Neural progenitor cell (in vitro differentiated cells): ENCODE data around the gene PDE7B. TPM values are rescaled to one million over a fixed set of nuclear protein-coding genes. Genes with fewer than 3 reads are reported as not detected.

Source experiments
- DNase-seq: peaks from one replicate; pipeline ENCODE4 v3.0.0-alpha.2; 2016; ENCODE audit warnings: low spot score
- H2AFZ ChIP-seq: fragments of 200-600 bp; sonication (generic); replicated peaks from 2 replicates; pipeline ENCODE4 v1.6.1; 2016; ENCODE audit warnings: antibody characterized with exemption
- H3F3A ChIP-seq: fragments of 200-600 bp; sonication (generic); 2 replicates; pipeline ENCODE4 v1.6.1; 2016; ENCODE audit warnings: antibody characterized with exemption, low read depth
- H3K27ac ChIP-seq: fragments of 200-600 bp; sonication (generic); 2 replicates; pipeline ENCODE4 v1.5.1; 2016; ENCODE audit warnings: mild to moderate bottlenecking
- H3K27me3 ChIP-seq: fragments of 200-600 bp; sonication (generic); 2 replicates; pipeline ENCODE4 v1.6.1; 2016; ENCODE audit warnings: mild to moderate bottlenecking, moderate library complexity
- H3K36me3 ChIP-seq: fragments of 200-600 bp; sonication (generic); 2 replicates; pipeline ENCODE4 v1.5.1; 2016
- H3K4me1 ChIP-seq: fragments of 200-600 bp; sonication (generic); 2 replicates; pipeline ENCODE4 v1.6.1; 2016; ENCODE audit warnings: mixed run types
- H3K4me2 ChIP-seq: fragments of 200-600 bp; sonication (generic); 2 replicates; pipeline ENCODE4 v1.6.1; 2016
- H3K4me3 ChIP-seq: fragments of 200-600 bp; sonication (generic); 2 replicates; pipeline ENCODE4 v1.5.1; 2016
- H3K79me2 ChIP-seq: fragments of 200-600 bp; sonication (generic); 2 replicates; pipeline ENCODE4 v1.6.1; 2016; ENCODE audit warnings: low read depth
- H3K9ac ChIP-seq: fragments of 200-600 bp; sonication (generic); 2 replicates; pipeline ENCODE4 v1.6.1; 2016
- H3K9me3 ChIP-seq: fragments of 200-600 bp; sonication (generic); 2 replicates; pipeline ENCODE4 v1.5.1; 2016; ENCODE audit warnings: low read depth
- H4K20me1 ChIP-seq: fragments of 200-600 bp; sonication (generic); 2 replicates; pipeline ENCODE4 v1.6.1; 2016; ENCODE audit warnings: low read depth
- H3K27ac Mint-ChIP-seq: 3 replicates; pipeline ENCODE4 v1.8.0; 2021; ENCODE audit warnings: mixed read lengths
- H3K27me3 Mint-ChIP-seq: 2 replicates; pipeline ENCODE4 v1.8.0; 2022; ENCODE audit warnings: low read depth, mild to moderate bottlenecking, inconsistent platforms, moderate library complexity, mixed read lengths; ENCODE audit not compliant: insufficient read depth
- H3K36me3 Mint-ChIP-seq: 3 replicates; pipeline ENCODE4 v1.8.0; 2021; ENCODE audit warnings: mixed read lengths
- H3K4me1 Mint-ChIP-seq: 3 replicates; pipeline ENCODE4 v1.8.0; 2021; ENCODE audit warnings: mixed read lengths
- H3K4me3 Mint-ChIP-seq: 3 replicates; pipeline ENCODE4 v1.8.0; 2021; ENCODE audit warnings: mild to moderate bottlenecking, moderate library complexity, mixed read lengths
- H3K9me3 Mint-ChIP-seq: 3 replicates; pipeline ENCODE4 v1.8.0; 2020; ENCODE audit warnings: mixed read lengths
- EZH2 ChIP-seq: fragments of 200-600 bp; sonication (generic); IDR thresholded peaks from 2 replicates; pipeline ENCODE4 v1.6.1; 2017; ENCODE audit warnings: antibody characterized with exemption, mild to moderate bottlenecking, moderate library complexity
- EZH2phosphoT487 ChIP-seq: fragments of 200-600 bp; sonication (generic); IDR thresholded peaks from 2 replicates; pipeline ENCODE4 v1.6.1; 2017; ENCODE audit warnings: antibody characterized with exemption
- total RNA-seq: library from RNA; depleted of rRNA; stranded (reverse); fragments of >200 nt; gene quantifications from 2 replicates; pipeline ENCODE4 v1.2.3, GENCODE V29; 2015; ENCODE audit warnings: low replicate concordance
- TF ChIP-seq, protein P1 (sequence below): fragments of 200-600 bp; sonication (generic); IDR thresholded peaks from 2 replicates; pipeline ENCODE4 v1.5.1; 2017; ENCODE audit warnings: antibody characterized with exemption, mild to moderate bottlenecking

PDE7B gene
- total RNA-seq, 1 donor from 2014 or later, result 0.04 TPM

DNA sequence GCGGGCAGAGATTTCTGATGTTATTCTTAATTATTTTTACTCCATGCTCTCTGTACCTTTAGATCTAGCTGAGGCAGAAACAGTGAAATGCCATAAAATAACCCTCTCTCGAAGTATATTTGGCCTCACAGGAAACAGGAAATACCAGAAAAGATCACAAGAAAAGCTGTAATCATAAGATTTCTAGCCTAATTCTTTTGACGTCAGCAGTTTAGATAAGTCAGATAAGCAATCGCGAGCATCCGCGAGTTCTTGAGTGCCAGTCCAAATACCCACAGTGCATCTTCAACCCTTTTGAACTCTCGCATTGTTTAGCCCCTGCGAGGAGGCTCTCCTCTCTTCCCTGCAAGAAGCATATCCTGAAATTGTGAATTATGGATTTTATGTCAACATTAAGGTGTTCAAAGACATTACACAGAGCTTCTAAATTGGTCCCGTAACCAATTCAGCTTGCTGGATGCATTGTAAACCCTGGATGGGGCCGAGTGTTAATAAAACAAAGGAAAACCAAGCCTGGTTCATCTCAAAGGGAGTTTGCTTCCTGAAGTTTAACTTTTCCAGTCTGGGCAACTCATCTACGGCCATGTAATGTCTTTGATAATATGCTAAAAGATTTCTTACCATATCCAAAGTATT is 199.8 kb downstream of the PDE7B start:
- Histone ChIP-seq H3K4me2 (no peak overlapping the region), H3K27me3 (no peaks in the 10 kb centered on the region), H3K9me3 (no peaks in the 10 kb centered on the region), H3K4me3 (no peak overlapping the region), H4K20me1 (no peaks in the 10 kb centered on the region), H2AFZ (no peak overlapping the region), H3K9ac (no peak overlapping the region), H3K4me1 (no peaks in the 10 kb centered on the region), H3K79me2 (no peaks in the 10 kb centered on the region), H3K27ac (no peak overlapping the region), H3F3A (no peaks in the 10 kb centered on the region), H3K36me3 (no peaks in the 10 kb centered on the region)
- TF ChIP-seq EZH2phosphoT487 (no peak), EZH2 (no peak)
- TF ChIP-seq, protein P1, sequence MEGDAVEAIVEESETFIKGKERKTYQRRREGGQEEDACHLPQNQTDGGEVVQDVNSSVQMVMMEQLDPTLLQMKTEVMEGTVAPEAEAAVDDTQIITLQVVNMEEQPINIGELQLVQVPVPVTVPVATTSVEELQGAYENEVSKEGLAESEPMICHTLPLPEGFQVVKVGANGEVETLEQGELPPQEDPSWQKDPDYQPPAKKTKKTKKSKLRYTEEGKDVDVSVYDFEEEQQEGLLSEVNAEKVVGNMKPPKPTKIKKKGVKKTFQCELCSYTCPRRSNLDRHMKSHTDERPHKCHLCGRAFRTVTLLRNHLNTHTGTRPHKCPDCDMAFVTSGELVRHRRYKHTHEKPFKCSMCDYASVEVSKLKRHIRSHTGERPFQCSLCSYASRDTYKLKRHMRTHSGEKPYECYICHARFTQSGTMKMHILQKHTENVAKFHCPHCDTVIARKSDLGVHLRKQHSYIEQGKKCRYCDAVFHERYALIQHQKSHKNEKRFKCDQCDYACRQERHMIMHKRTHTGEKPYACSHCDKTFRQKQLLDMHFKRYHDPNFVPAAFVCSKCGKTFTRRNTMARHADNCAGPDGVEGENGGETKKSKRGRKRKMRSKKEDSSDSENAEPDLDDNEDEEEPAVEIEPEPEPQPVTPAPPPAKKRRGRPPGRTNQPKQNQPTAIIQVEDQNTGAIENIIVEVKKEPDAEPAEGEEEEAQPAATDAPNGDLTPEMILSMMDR, result no peak
- Mint-ChIP-seq H3K27me3 (no peaks in the 10 kb centered on the region), H3K4me3 (no peak overlapping the region), H3K9me3 (no peaks in the 10 kb centered on the region), H3K4me1 (no peaks in the 10 kb centered on the region), H3K27ac (no peak overlapping the region), H3K36me3 (no peaks in the 10 kb centered on the region)
- DNase-seq, result no peak

DNA sequence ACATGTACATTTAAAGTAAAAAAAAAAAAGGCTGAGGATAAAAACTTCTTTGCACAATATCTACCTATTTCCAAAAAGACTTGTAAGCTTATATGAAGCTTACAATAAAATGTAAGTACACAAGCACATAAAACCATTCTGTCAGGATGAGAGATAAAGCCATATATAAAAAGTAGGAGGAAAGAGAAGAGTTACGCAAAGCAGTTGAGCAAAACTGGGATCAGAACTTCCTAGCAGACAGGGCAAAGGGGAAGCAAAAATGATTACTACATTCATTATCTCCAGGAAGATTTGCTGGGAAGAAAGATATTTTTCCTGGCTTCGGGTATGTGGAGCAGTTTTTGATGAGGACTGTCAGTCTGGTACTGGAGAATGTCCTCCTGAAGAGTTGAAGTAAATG is 200.5 kb downstream of the PDE7B start:
- Histone ChIP-seq H3K4me1 (no peaks in the 10 kb centered on the region), H3F3A (no peaks in the 10 kb centered on the region), H3K4me2 (no peak overlapping the region), H3K9ac (no peak overlapping the region), H3K4me3 (no peak overlapping the region), H3K27ac (no peak overlapping the region), H2AFZ (no peak overlapping the region), H3K27me3 (no peaks in the 10 kb centered on the region), H3K36me3 (no peaks in the 10 kb centered on the region), H3K9me3 (no peaks in the 10 kb centered on the region), H3K79me2 (no peaks in the 10 kb centered on the region), H4K20me1 (no peaks in the 10 kb centered on the region)
- no peak for TF ChIP-seq EZH2phosphoT487
- TF ChIP-seq, protein P1, result no peak
- H3K4me3 Mint-ChIP-seq, result no peak overlapping the region
- H3K27ac Mint-ChIP-seq, result no peak overlapping the region
- H3K4me1 Mint-ChIP-seq, result no peaks in the 10 kb centered on the region
- H3K27me3 Mint-ChIP-seq, result peaks cover 2% of the 10 kb centered on the region
- no peak for DNase-seq
- H3K36me3 Mint-ChIP-seq, result no peaks in the 10 kb centered on the region
- no peaks in the 10 kb centered on the region for H3K9me3 Mint-ChIP-seq

DNA sequence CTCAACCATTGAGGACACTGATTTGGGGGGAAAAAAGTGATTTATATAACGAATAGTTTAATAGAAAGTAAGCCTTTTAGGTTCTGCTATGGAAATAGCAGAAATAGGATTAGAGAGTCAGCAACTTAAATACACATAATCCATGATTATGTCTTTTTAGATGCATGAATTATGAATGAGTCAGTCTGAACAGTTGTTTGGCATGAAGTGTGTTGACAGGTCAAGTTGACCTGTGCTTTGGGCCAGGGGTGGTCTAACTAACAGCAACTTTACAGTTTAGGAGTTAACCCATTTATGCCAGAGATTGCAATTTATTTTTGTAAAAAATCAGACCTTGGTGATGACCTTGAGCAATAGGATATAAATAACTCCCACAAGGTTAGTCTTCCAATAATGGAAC is 207.4 kb downstream of the PDE7B start:
- no peaks in the 10 kb centered on the region for H3K9me3 ChIP-seq
- no peak for TF ChIP-seq EZH2phosphoT487
- no peak for TF ChIP-seq EZH2
- TF ChIP-seq, protein P1, result no peak
- Mint-ChIP-seq H3K36me3 (no peaks in the 10 kb centered on the region), H3K9me3 (no peaks in the 10 kb centered on the region), H3K4me1 (peaks cover 7% of the 10 kb centered on the region), H3K27ac (no peak overlapping the region), H3K27me3 (peaks cover 2% of the 10 kb centered on the region), H3K4me3 (no peak overlapping the region)
- H3K4me2 ChIP-seq, result no peak overlapping the region
- H3K4me1 ChIP-seq, result no peaks in the 10 kb centered on the region
- H4K20me1 ChIP-seq, result no peaks in the 10 kb centered on the region
- H3K79me2 ChIP-seq, result no peaks in the 10 kb centered on the region
- H3K36me3 ChIP-seq, result no peaks in the 10 kb centered on the region
- H3K4me3 ChIP-seq, result no peak overlapping the region
- H3K27ac ChIP-seq, result no peak overlapping the region
- no peaks in the 10 kb centered on the region for H3K27me3 ChIP-seq
- H3F3A ChIP-seq, result no peaks in the 10 kb centered on the region
- no peak overlapping the region for H3K9ac ChIP-seq
- no peak overlapping the region for H2AFZ ChIP-seq
- no peak for DNase-seq
